Stimulated activated CD8-positive, alpha-beta memory T cell treated with anti-CD3 and anti-CD28 coated beads, Interleukin-15, amount 100 ng/mL, for 1 hour (primary cell): ENCODE results near the gene NAT9.

Source experiments
- DNase-seq: peaks from one replicate; pipeline ENCODE4 v3.0.0-alpha.2; 2020; ENCODE audit warnings: low read depth

NAT9 gene

GRCh38 chr17:74728702-74729075 is 47.5 kb downstream of the NAT9 start:
- no peak for DNase-seq

- no peak for DNase-seq
Measured at GRCh38 chr17:74728033-74728701, 48.0 kb downstream of the NAT9 start.

GRCh38 chr17:74725111-74725510 is 51.0 kb downstream of the NAT9 start:
- no peak for DNase-seq

- DNase-seq: no peak
Measured at GRCh38 chr17:74723891-74724290, 52.3 kb downstream of the NAT9 start.

GRCh38 chr17:74722782-74723181 is 53.4 kb downstream of the NAT9 start:
- no peak for DNase-seq
